ENCODE data around the gene PARK7. TPM values are rescaled to one million over a fixed set of nuclear protein-coding genes. Genes with fewer than 3 reads are reported as not detected.
A peak's percentile ranks its signal among the peaks of the same experiment; 100 is the strongest.
"Not testable (repeated sequence)": the region's sequence is repeated elsewhere in the genome, so short reads cannot be mapped to it uniquely, and the experiment has no call there.

PARK7 gene
- 100 to 1,000 TPM; 310 to 434 TPM for total RNA-seq

DNA sequence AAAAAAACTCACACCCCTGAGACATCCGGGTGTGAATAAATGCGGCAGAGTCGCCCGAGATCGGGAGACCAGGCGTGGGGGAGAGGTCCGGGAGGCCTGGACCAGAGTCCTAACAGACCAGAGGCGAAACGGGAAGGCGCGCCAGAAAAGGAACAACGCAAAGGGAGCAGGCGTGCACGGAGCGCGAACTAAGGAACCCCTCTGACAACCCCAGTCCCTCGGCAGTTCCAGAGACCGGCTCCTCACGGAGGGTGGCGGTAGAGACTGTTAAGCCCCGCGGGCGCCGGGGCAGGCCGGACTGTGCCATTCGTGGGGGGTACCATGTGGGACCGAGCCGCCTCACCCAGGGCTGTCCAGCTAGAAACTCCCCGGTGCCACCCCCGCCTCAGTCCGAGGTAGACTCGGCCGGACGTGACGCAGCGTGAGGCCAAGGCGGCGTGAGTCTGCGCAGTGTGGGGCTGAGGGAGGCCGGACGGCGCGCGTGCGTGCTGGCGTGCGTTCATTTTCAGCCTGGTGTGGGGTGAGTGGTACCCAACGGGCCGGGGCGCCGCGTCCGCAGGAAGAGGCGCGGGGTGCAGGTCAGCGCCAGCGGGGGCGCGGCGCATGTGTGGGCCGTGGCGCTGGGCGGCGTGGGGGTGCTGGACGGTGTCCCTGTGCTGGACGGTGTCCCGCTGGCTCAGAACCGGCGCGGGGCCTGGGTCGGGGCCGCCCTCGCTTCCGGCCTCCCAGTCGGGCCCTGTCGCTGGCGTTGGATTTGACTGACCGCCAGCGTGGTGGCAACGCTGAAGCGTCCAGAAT, at the start of gene PARK7:
TSS of gene PARK7 (plus strand) at position 496 of the 798 bp plus-strand sequence. CDS start 1,075 bp downstream, outside the sequence.
- H3K9me3 Mint-ChIP-seq (ENCODE audit: low read depth) = no peaks in the 10 kb centered on the region
- DNase-seq (peak; percentile 100), ATAC-seq (peak; percentile 94)
- no peaks in the 10 kb centered on the region for H3K27me3 Mint-ChIP-seq
- peaks cover 45% of the 10 kb centered on the region for H3K36me3 Mint-ChIP-seq
- H3K27ac Mint-ChIP-seq = peak within 1 kb of the TSS; percentile 98
- H3K4me1 Mint-ChIP-seq = peaks cover 64% of the 10 kb centered on the region
- H3K4me3 Mint-ChIP-seq = peak within 1 kb of the TSS; percentile 95
- CTCF ChIA-PET = interaction anchor here (1.5 to 3.1 kb wide), 3 partner anchors 13 to 208 kb away, joined by 3 to 10 read pairs (median 5); no protein-coding TSS in a partner anchor

DNA sequence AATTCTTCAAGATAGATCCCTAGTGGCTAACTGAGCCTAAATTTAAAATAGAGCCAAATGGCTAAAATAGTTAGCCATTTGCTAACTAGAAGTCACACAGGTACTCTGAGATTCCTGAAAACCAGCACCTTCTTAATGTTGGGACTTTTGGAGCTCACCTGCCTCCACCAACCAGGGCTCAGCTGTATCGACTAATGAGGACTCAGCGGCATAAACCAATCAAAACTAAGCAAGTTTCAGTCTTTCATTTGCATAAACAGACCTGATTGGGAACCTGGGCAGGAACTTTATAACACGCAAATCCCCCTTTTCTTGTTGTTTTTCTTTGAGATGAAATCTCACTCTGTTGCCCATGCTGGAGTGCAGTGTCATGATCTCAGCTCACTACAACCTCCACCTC, 49.4 kb upstream of the PARK7 start:
- no peaks in the 10 kb centered on the region for H3K27me3 Mint-ChIP-seq
- no peak for ATAC-seq

DNA sequence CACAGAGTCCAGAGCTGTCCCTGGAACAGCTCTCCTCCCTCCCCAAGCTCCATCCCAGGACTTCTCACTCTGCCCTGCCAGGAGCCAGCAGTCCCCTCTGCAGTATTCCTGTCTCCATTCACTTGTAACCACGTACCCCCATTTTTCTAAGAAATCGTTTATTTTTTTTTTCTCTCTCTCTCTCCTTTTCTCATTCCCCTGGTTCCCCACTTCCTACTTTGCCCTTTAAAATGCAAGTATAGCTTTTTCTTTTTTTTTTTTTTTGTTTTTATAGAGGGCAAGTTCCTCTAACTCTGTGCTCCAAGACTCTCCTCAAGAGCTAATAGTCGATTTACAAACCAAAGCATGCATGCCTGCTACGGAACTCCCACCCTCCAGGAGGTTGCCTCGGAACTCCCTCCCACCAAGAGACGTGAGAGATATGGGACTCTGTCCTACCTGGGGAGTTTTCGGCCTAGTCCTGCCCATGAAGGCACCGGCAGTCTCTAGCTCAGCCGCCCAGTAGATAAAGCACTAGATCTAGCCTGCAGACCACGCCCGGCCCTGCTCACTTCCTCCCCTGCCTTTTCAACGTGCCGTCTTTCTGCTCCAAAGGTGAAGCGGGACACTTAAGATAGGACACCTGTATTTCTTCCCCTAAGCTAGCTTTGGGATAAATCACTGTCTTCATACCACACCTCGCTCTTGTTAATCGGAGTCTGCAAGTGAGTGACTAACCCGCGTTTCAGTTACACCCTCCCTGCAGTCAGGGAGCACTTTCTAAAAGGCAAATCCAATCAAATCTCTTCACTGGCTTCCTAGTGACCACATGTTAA, 48.6 kb upstream of the PARK7 start:
- Mint-ChIP-seq H3K4me1 (peaks cover 28% of the 10 kb centered on the region), H3K27ac (peak overlapping the region; percentile 8), H3K9me3 (ENCODE audit: low read depth) (no peaks in the 10 kb centered on the region), H3K27me3 (no peaks in the 10 kb centered on the region), H3K4me3 (peak overlapping the region; percentile 50), H3K36me3 (no peaks in the 10 kb centered on the region)
- DNase-seq (no peak), ATAC-seq (peak; percentile 45)
- CTCF ChIA-PET = interaction anchor here (0.6 to 1.6 kb wide), 6 partner anchors 9 to 160 kb away, joined by 3 to 8 read pairs (median 4); no protein-coding TSS in a partner anchor

More for the DNA sequence above, 49.4 kb upstream of the PARK7 start:
- DNase-seq = no peak
- no peak overlapping the region for H3K4me3 Mint-ChIP-seq
- no peaks in the 10 kb centered on the region for H3K36me3 Mint-ChIP-seq
- peak overlapping the region; percentile 8 for H3K27ac Mint-ChIP-seq
- H3K9me3 Mint-ChIP-seq (ENCODE audit: low read depth) = no peaks in the 10 kb centered on the region
- H3K4me1 Mint-ChIP-seq = peaks cover 23% of the 10 kb centered on the region
- CTCF ChIA-PET = interaction anchor here (0.6 to 1.6 kb wide), 4 partner anchors 9 to 36 kb away, joined by 3 to 8 read pairs (median 5); no protein-coding TSS in a partner anchor

DNA sequence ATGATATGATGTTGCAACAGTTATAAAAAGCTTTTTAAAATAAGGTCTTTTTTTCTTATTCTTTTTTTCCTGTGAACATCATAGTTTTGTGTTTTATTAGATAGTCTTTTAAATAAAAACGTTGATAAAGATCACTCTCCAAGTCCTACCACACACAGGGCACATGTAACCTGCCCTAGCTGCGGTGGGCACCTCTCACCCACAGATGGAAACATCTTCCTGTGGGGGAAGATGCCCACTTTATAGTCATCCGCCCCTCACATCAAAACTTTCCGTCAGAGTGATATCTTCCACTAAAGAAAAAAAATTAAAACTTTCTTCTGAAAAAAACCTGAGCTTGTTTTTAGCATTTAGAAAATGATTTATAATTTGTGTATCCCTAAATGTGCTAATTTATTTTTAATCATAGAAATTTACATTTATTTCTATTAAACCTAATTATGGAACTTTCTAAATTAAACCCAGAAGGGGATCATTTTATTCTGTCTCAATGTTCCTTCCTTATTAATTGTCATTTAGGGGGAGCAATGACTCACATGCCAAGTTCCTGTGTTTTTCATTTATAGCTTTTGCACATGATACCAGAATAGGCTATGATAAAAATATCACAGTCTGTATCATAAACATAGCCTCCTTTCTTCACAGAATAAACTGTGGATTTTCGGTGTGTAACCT, 45.5 kb upstream of the PARK7 start:
- CTCF ChIA-PET = interaction anchor here (1.4 to 2.2 kb wide), 5 partner anchors 9 to 41 kb away, joined by 3 to 11 read pairs (median 7); partner anchors contain the start of gene TNFRSF9
- no peaks in the 10 kb centered on the region for H3K9me3 Mint-ChIP-seq (ENCODE audit: low read depth)
- H3K27ac Mint-ChIP-seq = peak overlapping the region; percentile 62
- H3K4me1 Mint-ChIP-seq = peaks cover 43% of the 10 kb centered on the region
- no peak overlapping the region for H3K4me3 Mint-ChIP-seq
- H3K27me3 Mint-ChIP-seq = no peaks in the 10 kb centered on the region
- DNase-seq (peak; percentile 57), ATAC-seq (peak; percentile 54)
- peaks cover 6% of the 10 kb centered on the region for H3K36me3 Mint-ChIP-seq

DNA sequence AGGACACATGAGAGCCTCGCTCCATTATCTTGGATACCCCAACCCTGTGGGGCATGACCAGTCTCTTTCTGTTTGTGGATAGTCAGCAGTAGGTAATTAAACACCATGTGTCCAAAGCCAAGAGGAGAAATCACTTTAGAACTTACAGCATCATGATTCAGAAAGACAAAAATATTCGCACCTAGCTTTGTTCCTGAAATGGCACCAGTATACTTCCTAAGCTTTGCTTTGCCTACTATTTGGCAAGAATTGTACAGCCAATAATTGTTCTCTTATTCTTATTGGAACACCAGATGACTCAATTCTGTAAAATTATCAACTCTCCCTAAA, 45.0 kb upstream of the PARK7 start:
- peaks cover 43% of the 10 kb centered on the region for H3K4me1 Mint-ChIP-seq
- H3K4me3 Mint-ChIP-seq = no peak overlapping the region
- H3K9me3 Mint-ChIP-seq (ENCODE audit: low read depth) = no peaks in the 10 kb centered on the region
- DNase-seq (no peak), ATAC-seq (no peak)
- H3K27ac Mint-ChIP-seq = no peak overlapping the region
- CTCF ChIA-PET = interaction anchor here (1.4 to 2.2 kb wide), 5 partner anchors 8 to 41 kb away, joined by 3 to 11 read pairs (median 7); partner anchors contain the start of gene TNFRSF9
- peaks cover 6% of the 10 kb centered on the region for H3K36me3 Mint-ChIP-seq
- no peaks in the 10 kb centered on the region for H3K27me3 Mint-ChIP-seq

DNA sequence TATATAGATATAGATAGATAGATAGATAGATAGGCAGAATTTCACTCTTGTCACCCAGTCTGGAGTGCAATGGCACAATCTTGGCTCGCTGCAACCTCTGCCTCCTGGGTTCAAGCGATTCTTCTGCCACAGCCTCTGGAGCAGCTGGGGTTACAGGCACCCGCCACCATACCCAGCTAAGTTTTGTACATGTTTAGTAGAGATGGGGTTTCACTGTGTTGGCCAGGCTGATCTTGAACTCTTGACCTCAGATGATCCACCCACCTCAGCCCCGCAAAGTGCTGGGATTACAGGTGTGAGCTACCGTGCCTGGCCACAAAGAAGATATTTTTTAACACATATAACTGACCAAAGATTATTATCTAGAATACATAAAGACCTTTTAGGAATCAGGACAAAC, 43.5 kb upstream of the PARK7 start:
- H3K36me3 Mint-ChIP-seq; H3K4me3 Mint-ChIP-seq; H3K9me3 Mint-ChIP-seq (ENCODE audit: low read depth); H3K27ac Mint-ChIP-seq; H3K27me3 Mint-ChIP-seq; DNase-seq; ATAC-seq: not testable (repeated sequence)
- H3K4me1 Mint-ChIP-seq = peaks cover 46% of the 10 kb centered on the region
- CTCF ChIA-PET = interaction anchor here (1.0 kb wide), 1 partner anchor 15 kb away, joined by 4 read pairs; no protein-coding TSS in a partner anchor

DNA sequence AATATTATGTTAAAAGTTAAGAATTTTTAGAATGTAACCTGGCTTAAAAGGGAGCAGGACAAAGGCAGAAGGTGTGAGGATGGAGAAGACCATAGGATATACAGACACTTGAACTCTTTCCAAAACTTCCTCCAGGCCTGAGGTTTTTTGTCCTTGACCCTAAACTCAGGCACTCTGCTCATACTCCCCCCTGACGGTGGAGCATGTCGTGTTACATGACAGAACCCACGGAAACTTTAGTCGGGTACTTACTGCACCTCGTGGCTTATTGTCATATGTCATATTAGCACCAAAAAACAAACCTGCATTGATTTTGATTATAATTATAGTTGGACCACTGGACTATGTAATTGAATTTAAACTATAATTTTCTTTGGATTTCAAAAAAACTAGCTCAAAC, 41.6 kb upstream of the PARK7 start:
- no peaks in the 10 kb centered on the region for H3K27me3 Mint-ChIP-seq
- H3K27ac Mint-ChIP-seq = no peak overlapping the region
- CTCF ChIA-PET = interaction anchor here (0.6 to 2.4 kb wide), 5 partner anchors 11 to 1233 kb away, joined by 3 to 7 read pairs (median 4); partner anchors contain the start of gene TNFRSF9
- peaks cover 6% of the 10 kb centered on the region for H3K36me3 Mint-ChIP-seq
- DNase-seq (no peak), ATAC-seq (no peak)
- no peaks in the 10 kb centered on the region for H3K9me3 Mint-ChIP-seq (ENCODE audit: low read depth)
- H3K4me3 Mint-ChIP-seq = no peak overlapping the region
- peaks cover 38% of the 10 kb centered on the region for H3K4me1 Mint-ChIP-seq

DNA sequence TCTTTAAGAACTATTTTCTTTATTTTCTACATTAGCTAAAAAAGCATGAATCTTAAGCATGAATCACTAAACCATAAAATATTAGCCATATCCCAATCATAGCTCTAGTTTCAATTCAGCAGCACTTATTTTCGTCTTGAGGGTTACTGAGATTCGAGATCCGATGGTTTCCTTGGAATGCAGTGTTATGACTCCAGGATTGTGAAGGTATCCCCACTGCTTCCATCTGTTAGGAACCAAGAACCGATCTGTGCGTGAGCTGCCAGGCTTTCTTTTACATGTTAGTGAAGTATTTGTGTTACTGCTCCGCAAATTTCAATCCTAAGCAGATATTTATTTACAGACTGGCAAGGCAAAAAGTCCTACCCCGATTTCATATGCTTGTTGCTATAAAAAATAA, 39.7 kb upstream of the PARK7 start:
- ATAC-seq (no peak), DNase-seq (no peak)
- H3K4me3 Mint-ChIP-seq = no peak overlapping the region
- H3K9me3 Mint-ChIP-seq (ENCODE audit: low read depth) = no peaks in the 10 kb centered on the region
- H3K4me1 Mint-ChIP-seq = peaks cover 29% of the 10 kb centered on the region
- H3K27ac Mint-ChIP-seq = no peak overlapping the region
- H3K27me3 Mint-ChIP-seq = no peaks in the 10 kb centered on the region
- CTCF ChIA-PET = interaction anchor here (1.7 kb wide), 1 partner anchor 21 kb away, joined by 4 read pairs; no protein-coding TSS in a partner anchor
- peaks cover 6% of the 10 kb centered on the region for H3K36me3 Mint-ChIP-seq

DNA sequence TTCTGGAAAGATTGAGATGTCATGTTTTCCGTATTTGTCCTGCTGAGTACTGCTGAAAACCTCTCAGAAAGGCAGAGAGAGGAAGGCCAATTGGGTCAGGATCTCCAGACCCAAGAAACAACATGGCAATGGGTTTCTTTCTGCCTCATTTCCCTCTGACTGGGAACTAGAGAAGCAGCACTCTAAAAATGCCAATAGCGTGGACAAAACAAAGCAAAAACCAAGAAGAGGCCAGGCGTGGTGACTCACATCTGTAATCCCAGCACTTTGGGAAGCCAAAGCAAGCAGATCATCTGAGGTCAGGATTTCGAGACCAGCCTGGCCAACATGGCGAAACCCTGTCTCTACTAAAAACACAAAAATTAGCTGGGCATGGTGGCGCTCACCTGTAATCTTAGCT, 39.2 kb upstream of the PARK7 start:
- peaks cover 26% of the 10 kb centered on the region for H3K4me1 Mint-ChIP-seq
- no peak overlapping the region for H3K27ac Mint-ChIP-seq
- DNase-seq (no peak), ATAC-seq (no peak)
- peaks cover 6% of the 10 kb centered on the region for H3K36me3 Mint-ChIP-seq
- no peaks in the 10 kb centered on the region for H3K27me3 Mint-ChIP-seq
- H3K4me3 Mint-ChIP-seq = no peak overlapping the region
- CTCF ChIA-PET = interaction anchor here (1.1 to 1.8 kb wide), 4 partner anchors 9 to 27 kb away, joined by 3 to 4 read pairs (median 4); no protein-coding TSS in a partner anchor
- no peaks in the 10 kb centered on the region for H3K9me3 Mint-ChIP-seq (ENCODE audit: low read depth)

DNA sequence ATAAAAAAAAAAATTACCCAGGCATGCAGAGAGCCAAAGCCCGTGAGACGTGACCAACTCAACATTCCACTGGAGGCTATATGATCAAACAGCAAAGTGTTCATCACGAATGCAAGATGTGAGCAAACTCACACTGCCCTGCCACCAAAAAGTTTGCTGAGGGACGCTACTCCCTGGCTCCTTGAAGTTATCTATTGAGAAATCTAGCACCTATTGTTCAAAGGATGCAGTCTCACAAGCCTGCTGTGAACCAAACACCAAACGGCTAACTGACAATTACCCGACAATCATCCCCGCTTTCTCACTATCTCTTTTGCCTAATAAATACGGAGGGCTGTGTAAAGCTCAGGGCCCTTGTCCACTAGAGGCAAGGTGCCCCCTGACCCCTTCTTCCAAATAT, 34.5 kb upstream of the PARK7 start:
- peaks cover 28% of the 10 kb centered on the region for H3K4me1 Mint-ChIP-seq
- ATAC-seq; DNase-seq; H3K27ac Mint-ChIP-seq; H3K36me3 Mint-ChIP-seq; CTCF ChIA-PET; H3K4me3 Mint-ChIP-seq; H3K27me3 Mint-ChIP-seq; H3K9me3 Mint-ChIP-seq (ENCODE audit: low read depth): not testable (repeated sequence)

DNA sequence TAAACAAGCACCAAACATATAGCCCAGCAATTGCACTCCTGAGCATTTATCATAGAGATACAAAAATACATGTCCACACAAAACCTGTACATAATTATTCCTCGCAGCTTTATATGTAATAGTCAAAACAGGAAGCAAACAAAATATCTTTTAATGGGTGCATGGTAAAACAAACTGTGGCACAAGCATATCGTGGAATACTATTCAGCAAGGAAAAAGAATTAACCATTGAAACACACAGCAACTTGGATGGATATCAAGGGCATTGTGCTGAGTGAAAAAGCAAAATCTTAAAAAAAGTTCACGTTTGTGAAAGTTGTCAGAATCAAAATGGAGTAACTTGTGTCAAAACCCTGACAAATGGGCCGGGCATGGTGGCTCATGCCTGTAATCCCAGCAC, 33.3 kb upstream of the PARK7 start:
- Mint-ChIP-seq H3K27me3 (no peaks in the 10 kb centered on the region), H3K27ac (no peak overlapping the region), H3K9me3 (ENCODE audit: low read depth) (no peaks in the 10 kb centered on the region), H3K4me3 (no peak overlapping the region), H3K36me3 (peaks cover 11% of the 10 kb centered on the region), H3K4me1 (peaks cover 29% of the 10 kb centered on the region)
- CTCF ChIA-PET = no interaction called here
- DNase-seq (no peak), ATAC-seq (no peak)

DNA sequence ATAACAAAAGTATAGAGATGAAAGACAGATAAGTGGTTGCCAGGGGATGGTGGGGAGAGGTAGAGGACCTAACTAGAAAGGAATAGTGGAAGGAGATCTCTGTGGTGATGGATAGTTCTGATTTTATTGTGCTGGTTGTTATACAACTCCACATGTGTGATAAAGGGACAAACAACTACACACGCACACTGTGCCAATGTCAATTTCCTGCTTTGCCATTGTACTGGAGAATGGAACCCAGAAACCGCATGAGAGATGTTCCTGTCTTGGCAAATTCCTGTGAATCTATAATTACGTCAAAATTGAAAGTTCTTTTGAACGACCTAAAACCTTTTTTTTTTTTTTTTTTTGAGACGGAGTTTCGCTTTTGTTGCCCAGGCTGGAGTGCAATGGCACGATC, 31.9 kb upstream of the PARK7 start:
- DNase-seq (no peak), ATAC-seq (peak; percentile 18)
- Mint-ChIP-seq H3K27me3 (no peaks in the 10 kb centered on the region), H3K4me1 (peaks cover 29% of the 10 kb centered on the region), H3K9me3 (ENCODE audit: low read depth) (no peaks in the 10 kb centered on the region), H3K4me3 (peak overlapping the region; percentile 70), H3K27ac (peak overlapping the region; percentile 97), H3K36me3 (peaks cover 15% of the 10 kb centered on the region)
- CTCF ChIA-PET = interaction anchor here (0.7 kb wide), 1 partner anchor 127 kb away, joined by 4 read pairs; no protein-coding TSS in a partner anchor

All from activated CD8-positive, alpha-beta memory T cell treated with anti-CD3 and anti-CD28 coated beads, Interleukin-2, amount 10 ng/mL, durations not matched to agents 7 days and 5 days (primary cell).